Fibroblast of lung (primary cell): ENCODE results near the gene COPB1.

Source experiments
- CTCF ChIP-seq, 2 donors: IDR thresholded peaks in 1 of 2; conservative IDR thresholded peaks in 1 of 2; 1 replicate in 1 of 2; 2 replicates in 1 of 2; pipeline ENCODE4 v1.5.1; 2011 to 2012; ENCODE audit warnings: low read length in 2 of 2, control low read depth in 1 of 2, inconsistent platforms in 1 of 2, low read depth in 1 of 2, mild to moderate bottlenecking in 1 of 2
- EZH2 ChIP-seq: IDR thresholded peaks from 2 replicates; pipeline ENCODE4 v1.5.1; 2012; ENCODE audit warnings: low read length, control low read depth, mild to moderate bottlenecking; ENCODE audit errors: missing control alignments

GRCh38 chr11:14444441-14445189, 55.0 kb downstream of the COPB1 start:
- TF ChIP-seq CTCF (conservative IDR thresholded peaks at IDR 0.05 in 1 of 2, IDR thresholded peaks at IDR 0.05 in 1 of 2; ENCODE audit: low read depth in 1 of 2, low read length in 2 of 2) (no peak), EZH2 (no peak)
